Testis (tissue), 2 donors: ENCODE results near the gene SLC22A8.
"Not testable (repeated sequence)": the region's sequence is repeated elsewhere in the genome, so short reads cannot be mapped to it uniquely, and the experiment has no call there.

Source experiments
- POLR2A ChIP-seq: fragments of 450-650 bp; IDR thresholded peaks from one replicate; pipeline ENCODE4 v1.6.1; 2017; ENCODE audit warnings: antibody characterized with exemption, mild to moderate bottlenecking, moderate library complexity
- TF ChIP-seq, protein P1 (sequence below), 3 experiments: fragments of 450-650 bp in 2 of 3; fragments of 200-600 bp in 1 of 3; sonication (generic) in 1 of 3; IDR thresholded peaks; one replicate each; pipeline ENCODE4 v1.5.1; 2016 to 2019; ENCODE audit warnings: antibody characterized with exemption in 3 of 3, mild to moderate bottlenecking in 2 of 3, moderate library complexity in 1 of 3

DNA sequence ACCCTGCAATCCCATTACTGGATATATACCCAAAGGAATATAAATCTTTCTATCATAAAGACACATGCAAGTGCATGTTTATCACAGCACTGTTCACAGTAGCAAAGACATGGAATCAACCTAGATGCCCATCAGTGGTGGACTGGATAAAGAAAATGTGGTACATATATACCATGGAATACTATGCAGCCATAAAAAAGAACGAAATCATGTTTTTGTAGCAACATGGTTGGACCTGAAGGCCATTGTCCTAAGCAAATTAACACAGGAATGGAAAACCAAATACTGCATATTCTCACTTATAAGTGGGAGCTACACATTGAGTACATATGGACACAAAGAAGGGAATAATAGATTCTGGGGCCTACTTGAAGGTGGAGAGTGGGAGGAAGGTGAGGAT, 30.6 kb upstream of the SLC22A8 start:
- TF ChIP-seq, protein P1, sequence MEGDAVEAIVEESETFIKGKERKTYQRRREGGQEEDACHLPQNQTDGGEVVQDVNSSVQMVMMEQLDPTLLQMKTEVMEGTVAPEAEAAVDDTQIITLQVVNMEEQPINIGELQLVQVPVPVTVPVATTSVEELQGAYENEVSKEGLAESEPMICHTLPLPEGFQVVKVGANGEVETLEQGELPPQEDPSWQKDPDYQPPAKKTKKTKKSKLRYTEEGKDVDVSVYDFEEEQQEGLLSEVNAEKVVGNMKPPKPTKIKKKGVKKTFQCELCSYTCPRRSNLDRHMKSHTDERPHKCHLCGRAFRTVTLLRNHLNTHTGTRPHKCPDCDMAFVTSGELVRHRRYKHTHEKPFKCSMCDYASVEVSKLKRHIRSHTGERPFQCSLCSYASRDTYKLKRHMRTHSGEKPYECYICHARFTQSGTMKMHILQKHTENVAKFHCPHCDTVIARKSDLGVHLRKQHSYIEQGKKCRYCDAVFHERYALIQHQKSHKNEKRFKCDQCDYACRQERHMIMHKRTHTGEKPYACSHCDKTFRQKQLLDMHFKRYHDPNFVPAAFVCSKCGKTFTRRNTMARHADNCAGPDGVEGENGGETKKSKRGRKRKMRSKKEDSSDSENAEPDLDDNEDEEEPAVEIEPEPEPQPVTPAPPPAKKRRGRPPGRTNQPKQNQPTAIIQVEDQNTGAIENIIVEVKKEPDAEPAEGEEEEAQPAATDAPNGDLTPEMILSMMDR (IDR thresholded peaks at IDR 0.05), result not testable (repeated sequence)
- TF ChIP-seq POLR2A, result not testable (repeated sequence)
